ENCODE measurements around the gene IGF2R. TPM values are rescaled to one million over a fixed set of nuclear protein-coding genes. Genes with fewer than 3 reads are reported as not detected.

Gene IGF2R
- total and polyA plus RNA-seq, 2 of the 13 experiments (the other 11 are each of a cell fraction or from before 2014, with no cell fraction given): 38.3 to 70.0 TPM

DNA sequence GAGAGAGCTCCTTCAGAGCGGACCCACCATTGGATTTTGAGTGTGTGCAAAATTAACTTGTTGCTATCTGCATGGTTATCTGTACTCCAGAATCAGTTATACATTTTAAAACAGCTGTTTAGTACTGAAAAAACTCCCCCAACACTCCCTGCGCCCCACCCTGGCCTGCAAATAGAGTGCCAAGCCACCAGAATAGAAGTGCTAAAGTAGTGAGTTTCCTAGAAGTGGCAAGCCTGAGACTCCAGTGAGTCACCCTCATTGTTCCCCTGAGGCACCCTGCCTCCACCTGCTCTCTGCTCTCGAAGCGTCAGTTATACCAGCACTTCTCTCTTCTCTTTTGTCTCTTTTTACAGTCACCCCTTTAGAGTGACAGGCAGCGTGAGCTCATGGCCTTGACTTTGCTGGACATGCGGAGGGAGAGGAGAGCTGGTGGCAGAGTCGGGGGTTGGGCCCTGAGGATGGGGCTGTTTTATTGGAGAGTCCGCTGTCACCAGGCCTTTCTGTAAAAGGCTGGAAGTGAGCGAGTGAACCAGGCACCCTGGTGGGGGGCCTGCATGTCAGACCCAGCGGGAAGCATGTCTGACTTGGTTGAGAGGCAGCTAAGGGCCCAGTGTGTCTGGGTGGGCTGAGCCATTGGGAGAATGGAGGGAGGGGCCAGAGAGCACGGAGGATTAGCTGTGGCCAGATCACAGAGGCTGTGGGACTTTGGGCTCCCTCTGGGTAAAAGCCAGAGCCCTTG is 10.4 kb downstream of the IGF2R start (continued):
- TF ChIP-seq ZNF772 (CRISPR knock-in tag; IDR thresholded peaks at IDR 0.05) (0 out of 2 replicates have a peak, but pooled peaks have one; percentile 22), ZBTB7A (CRISPR knock-in tag; IDR thresholded peaks at IDR 0.05) (no peak), ZFX (CRISPR knock-in tag; IDR thresholded peaks at IDR 0.05; ENCODE audit: low read depth) (peak; percentile 70), ZBTB7B (CRISPR knock-in tag; IDR thresholded peaks at IDR 0.05) (peak; percentile 40; the same call in 1 of the 2 replicates), ARNTL (CRISPR knock-in tag; IDR thresholded peaks at IDR 0.05) (0 out of 2 replicates have a peak, but pooled peaks have one; percentile 52), SIX1 (CRISPR knock-in tag; IDR thresholded peaks at IDR 0.05; ENCODE audit: borderline replicate concordance) (peak; percentile 27; the same call in 1 of the 2 replicates), HNF1A (IDR thresholded peaks at IDR 0.05; ENCODE audit: low read depth) (no peak), HNF1A (CRISPR knock-in tag; IDR thresholded peaks at IDR 0.05; ENCODE audit: borderline replicate concordance) (peak; percentile 37; the same call in 1 of the 2 replicates), RXRA (CRISPR knock-in tag; IDR thresholded peaks at IDR 0.05) (peak; percentile 32; the same call in 1 of the 2 replicates), ATAD3A (CRISPR knock-in tag; IDR thresholded peaks at IDR 0.05) (no peak), ZNF720 (CRISPR knock-in tag; IDR thresholded peaks at IDR 0.05) (no peak), ZNF558 (CRISPR knock-in tag; IDR thresholded peaks at IDR 0.05; ENCODE audit: borderline replicate concordance) (no peak), ZNF329 (CRISPR knock-in tag; IDR thresholded peaks at IDR 0.05; ENCODE audit: low read depth) (no peak), SKI (IDR thresholded peaks at IDR 0.05; ENCODE audit: partially characterized antibody) (no peak), MBNL3 (CRISPR knock-in tag; conservative IDR thresholded peaks at IDR 0.05) (no peak)
- TF ChIP-seq, protein P1, sequence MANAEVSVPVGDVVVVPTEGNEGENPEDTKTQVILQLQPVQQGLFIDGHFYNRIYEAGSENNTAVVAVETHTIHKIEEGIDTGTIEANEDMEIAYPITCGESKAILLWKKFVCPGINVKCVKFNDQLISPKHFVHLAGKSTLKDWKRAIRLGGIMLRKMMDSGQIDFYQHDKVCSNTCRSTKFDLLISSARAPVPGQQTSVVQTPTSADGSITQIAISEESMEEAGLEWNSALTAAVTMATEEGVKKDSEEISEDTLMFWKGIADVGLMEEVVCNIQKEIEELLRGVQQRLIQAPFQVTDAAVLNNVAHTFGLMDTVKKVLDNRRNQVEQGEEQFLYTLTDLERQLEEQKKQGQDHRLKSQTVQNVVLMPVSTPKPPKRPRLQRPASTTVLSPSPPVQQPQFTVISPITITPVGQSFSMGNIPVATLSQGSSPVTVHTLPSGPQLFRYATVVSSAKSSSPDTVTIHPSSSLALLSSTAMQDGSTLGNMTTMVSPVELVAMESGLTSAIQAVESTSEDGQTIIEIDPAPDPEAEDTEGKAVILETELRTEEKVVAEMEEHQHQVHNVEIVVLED (CRISPR knock-in tag; IDR thresholded peaks at IDR 0.05; ENCODE audit: borderline replicate concordance): no peak
- TF ChIP-seq, protein P2, sequence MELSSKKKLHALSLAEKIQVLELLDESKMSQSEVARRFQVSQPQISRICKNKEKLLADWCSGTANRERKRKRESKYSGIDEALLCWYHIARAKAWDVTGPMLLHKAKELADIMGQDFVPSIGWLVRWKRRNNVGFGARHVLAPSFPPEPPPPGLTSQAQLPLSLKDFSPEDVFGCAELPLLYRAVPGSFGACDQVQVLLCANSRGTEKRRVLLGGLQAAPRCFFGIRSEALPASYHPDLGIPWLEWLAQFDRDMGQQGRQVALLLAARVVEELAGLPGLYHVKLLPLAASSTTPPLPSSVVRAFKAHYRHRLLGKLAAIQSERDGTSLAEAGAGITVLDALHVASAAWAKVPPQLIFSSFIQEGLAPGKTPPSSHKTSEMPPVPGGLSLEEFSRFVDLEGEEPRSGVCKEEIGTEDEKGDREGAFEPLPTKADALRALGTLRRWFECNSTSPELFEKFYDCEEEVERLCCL (CRISPR knock-in tag; IDR thresholded peaks at IDR 0.05; ENCODE audit: borderline replicate concordance): no peak

Measured in HepG2 (cell line).